GM19351 (cell line): Measurements from ENCODE around the gene BAG3.

Source experiments
- ATAC-seq: cut with Tn5 transposase; IDR thresholded peaks from one replicate; pipeline ENCODE4 v1.9.1; 2021; ENCODE audit warnings: mild to moderate bottlenecking, moderate library complexity; ENCODE audit not compliant: unreplicated experiment

BAG3 gene

DNA sequence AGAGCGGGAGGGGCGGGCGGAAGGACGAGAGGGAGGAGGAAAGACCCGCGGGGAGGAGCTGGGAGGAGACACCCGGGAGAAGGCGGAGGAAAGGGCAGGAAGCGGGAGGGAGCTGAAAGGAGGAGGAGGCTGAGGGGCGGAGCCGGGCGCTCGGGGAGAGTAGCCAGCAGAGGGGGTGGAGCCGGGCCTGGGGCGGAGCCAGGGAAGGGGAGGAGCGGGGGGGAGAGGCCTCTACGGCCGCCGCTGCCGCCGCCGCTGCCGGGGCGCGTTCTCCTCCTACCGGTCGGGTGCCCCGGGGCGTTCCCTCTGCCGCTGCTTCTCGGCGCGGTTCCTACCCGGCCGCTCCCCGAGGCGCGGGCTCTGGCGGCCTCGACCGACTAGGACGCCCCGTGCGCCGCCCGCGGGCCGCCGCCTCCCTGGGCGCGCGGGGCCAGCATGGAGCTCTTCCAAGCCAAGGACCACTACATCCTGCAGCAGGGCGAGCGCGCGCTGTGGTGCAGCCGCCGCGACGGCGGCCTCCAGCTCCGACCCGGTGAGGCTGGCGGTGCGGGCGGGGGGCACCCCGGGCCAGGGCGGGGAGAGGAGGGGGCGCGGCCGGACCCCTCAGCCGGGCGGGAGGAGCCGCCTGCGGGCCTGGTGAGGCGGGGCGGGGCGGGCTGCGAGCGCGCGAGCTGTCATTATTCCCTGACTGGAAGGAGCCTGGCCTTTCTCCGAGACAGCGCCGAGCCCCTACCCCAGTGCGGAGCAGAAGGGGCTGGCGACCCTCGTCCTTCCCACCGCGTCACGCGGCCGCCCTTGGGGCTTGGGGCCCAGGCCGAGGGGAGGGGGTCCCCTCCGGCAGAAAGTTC lies 74.9 kb downstream of the BAG3 start, which contains the start of gene INPP5F:
INPP5F (plus strand) TSS at position 223 of the 848 bp plus-strand sequence; CDS start at position 436, 213 bp downstream.
- ATAC-seq, result peak; percentile 82

- no peak for ATAC-seq
Observed at GRCh38 chr10:119726676-119727261, 75.6 kb downstream of the BAG3 start.
